ENCODE results near the gene NTSR1.
A peak's percentile ranks its signal among the peaks of the same experiment; 100 is the strongest.

Gene NTSR1

DNA sequence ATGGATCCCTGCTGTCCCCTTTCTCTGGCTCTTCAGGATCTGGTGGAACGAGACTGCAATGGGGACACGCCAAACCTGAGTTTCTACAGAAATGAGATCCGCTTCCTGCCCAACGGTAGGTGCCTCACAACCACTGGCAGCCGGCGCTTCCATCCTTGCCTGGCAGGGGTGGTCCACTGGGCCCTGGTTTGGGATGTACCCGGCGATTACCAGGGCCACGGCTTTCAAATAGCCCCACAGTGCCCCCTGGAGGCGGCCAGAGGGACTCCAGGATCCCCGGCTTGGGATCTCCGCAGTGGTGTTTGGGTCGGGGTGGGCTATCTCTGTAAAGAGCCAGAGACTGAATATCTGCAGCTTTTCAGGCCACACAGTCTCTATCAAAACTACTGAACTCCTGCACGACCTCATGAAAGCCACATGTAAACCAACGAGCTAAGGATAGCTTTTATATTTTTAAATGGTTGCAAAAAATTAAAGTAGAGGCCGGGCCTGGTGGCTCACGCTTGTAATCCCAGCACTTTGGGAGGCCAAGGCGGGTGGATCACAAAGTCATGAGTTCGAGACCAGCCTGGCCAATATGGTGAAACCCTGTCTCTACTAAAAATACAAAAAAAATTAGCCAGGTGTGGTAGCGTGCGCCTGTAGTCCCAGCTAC, 99.7 kb downstream of the NTSR1 start:
- DNase-seq = peak; percentile 43

DNA sequence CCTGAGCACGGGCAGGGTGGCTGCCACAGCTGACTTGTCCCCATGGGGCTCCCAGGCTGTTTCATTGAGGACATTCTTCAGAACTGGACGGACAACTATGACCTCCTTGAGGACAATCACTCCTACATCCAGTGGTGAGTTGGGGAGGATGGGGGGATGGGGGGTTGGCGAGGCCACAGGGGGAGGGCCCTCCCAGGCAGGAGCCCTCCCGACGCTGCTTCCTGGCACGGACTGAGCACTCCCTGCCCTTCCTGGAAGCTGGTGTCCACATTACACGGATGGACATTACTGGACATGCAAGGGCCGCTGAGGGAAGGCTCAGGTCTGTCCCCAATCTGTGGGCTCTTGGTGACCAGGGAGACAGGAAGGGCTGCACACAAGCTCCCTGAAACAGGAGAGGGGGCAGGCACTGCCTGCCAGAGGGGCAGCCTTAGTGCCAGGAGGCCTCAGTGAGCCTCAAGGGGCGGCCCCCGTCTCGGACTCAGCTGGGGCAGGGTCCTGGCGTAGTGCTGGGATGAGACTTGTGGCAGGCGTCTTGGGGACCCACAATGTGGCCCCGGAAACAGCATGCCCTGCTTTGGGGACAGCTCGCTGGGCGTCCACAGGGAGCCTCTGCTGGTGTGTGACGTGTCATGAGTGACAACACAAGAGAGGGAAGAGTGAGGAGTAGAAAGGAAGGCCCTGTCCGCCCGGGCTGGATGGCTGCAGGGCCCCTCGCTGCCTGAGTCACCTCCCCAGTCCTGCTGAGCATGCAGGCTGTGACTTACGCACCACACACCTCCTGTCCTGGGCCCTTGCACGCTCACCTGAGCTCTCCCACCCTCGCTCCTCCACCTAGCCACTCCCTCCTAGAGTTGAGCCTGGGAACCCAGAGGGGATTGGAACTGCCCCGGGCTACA, 101.1 kb downstream of the NTSR1 start:
- no peak for DNase-seq

DNA sequence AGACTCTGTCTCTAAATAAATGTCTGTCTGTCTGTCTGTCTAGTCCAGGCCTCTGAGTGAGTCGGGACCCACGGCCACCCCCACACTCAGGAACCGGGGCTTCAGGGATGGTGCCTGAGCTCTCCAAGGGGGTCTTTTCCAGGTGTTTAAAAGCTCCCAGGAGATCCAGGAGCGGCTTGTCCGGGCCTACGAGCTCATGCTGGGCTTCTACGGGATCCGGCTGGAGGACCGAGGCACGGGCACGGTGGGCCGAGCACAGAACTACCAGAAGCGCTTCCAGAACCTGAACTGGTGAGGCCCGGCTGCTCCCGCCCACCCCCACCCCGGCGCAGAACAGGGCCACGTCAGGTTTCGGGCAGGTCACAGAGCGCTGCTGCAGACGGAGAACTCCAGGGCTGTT, 102.7 kb downstream of the NTSR1 start:
- DNase-seq = no peak

DNA sequence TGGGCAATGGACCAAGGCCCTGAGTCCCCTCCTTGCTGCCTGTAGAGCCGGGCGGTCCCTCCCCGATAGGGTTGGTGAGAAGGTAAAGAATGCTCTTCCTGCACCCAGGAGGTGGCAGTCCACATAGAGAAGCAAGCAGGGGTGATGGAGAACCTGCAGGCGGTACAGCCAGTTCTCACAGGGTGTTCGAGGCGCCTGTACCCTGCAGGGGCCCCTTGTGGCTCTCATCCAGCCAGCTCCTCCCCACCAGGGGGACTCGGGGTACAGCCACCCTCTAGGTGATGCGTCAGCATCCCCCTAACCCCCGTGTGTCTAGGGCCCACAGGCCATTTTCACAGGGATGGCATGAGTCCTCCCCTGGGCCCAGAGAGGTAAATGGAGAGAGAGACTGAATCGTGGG, 103.1 kb downstream of the NTSR1 start:
- no peak for DNase-seq
